Neural progenitor cell (in vitro differentiated cells): ENCODE results near the gene ZFP2. TPM values are rescaled to one million over a fixed set of nuclear protein-coding genes. Genes with fewer than 3 reads are reported as not detected.

Experiments
- DNase-seq: peaks from one replicate; pipeline ENCODE4 v3.0.0-alpha.2; 2016; ENCODE audit warnings: low spot score
- H2AFZ ChIP-seq: fragments of 200-600 bp; sonication (generic); replicated peaks from 2 replicates; pipeline ENCODE4 v1.6.1; 2016; ENCODE audit warnings: antibody characterized with exemption
- H3F3A ChIP-seq: fragments of 200-600 bp; sonication (generic); 2 replicates; pipeline ENCODE4 v1.6.1; 2016; ENCODE audit warnings: antibody characterized with exemption, low read depth
- H3K27ac ChIP-seq: fragments of 200-600 bp; sonication (generic); 2 replicates; pipeline ENCODE4 v1.5.1; 2016; ENCODE audit warnings: mild to moderate bottlenecking
- H3K27me3 ChIP-seq: fragments of 200-600 bp; sonication (generic); 2 replicates; pipeline ENCODE4 v1.6.1; 2016; ENCODE audit warnings: mild to moderate bottlenecking, moderate library complexity
- H3K36me3 ChIP-seq: fragments of 200-600 bp; sonication (generic); 2 replicates; pipeline ENCODE4 v1.5.1; 2016
- H3K4me1 ChIP-seq: fragments of 200-600 bp; sonication (generic); 2 replicates; pipeline ENCODE4 v1.6.1; 2016; ENCODE audit warnings: mixed run types
- H3K4me2 ChIP-seq: fragments of 200-600 bp; sonication (generic); 2 replicates; pipeline ENCODE4 v1.6.1; 2016
- H3K4me3 ChIP-seq: fragments of 200-600 bp; sonication (generic); 2 replicates; pipeline ENCODE4 v1.5.1; 2016
- H3K79me2 ChIP-seq: fragments of 200-600 bp; sonication (generic); 2 replicates; pipeline ENCODE4 v1.6.1; 2016; ENCODE audit warnings: low read depth
- H3K9ac ChIP-seq: fragments of 200-600 bp; sonication (generic); 2 replicates; pipeline ENCODE4 v1.6.1; 2016
- H3K9me3 ChIP-seq: fragments of 200-600 bp; sonication (generic); 2 replicates; pipeline ENCODE4 v1.5.1; 2016; ENCODE audit warnings: low read depth
- H4K20me1 ChIP-seq: fragments of 200-600 bp; sonication (generic); 2 replicates; pipeline ENCODE4 v1.6.1; 2016; ENCODE audit warnings: low read depth
- H3K27ac Mint-ChIP-seq: 3 replicates; pipeline ENCODE4 v1.8.0; 2021; ENCODE audit warnings: mixed read lengths
- H3K27me3 Mint-ChIP-seq: 2 replicates; pipeline ENCODE4 v1.8.0; 2022; ENCODE audit warnings: low read depth, mild to moderate bottlenecking, inconsistent platforms, moderate library complexity, mixed read lengths; ENCODE audit not compliant: insufficient read depth
- H3K36me3 Mint-ChIP-seq: 3 replicates; pipeline ENCODE4 v1.8.0; 2021; ENCODE audit warnings: mixed read lengths
- H3K4me1 Mint-ChIP-seq: 3 replicates; pipeline ENCODE4 v1.8.0; 2021; ENCODE audit warnings: mixed read lengths
- H3K4me3 Mint-ChIP-seq: 3 replicates; pipeline ENCODE4 v1.8.0; 2021; ENCODE audit warnings: mild to moderate bottlenecking, moderate library complexity, mixed read lengths
- H3K9me3 Mint-ChIP-seq: 3 replicates; pipeline ENCODE4 v1.8.0; 2020; ENCODE audit warnings: mixed read lengths
- EZH2 ChIP-seq: fragments of 200-600 bp; sonication (generic); IDR thresholded peaks from 2 replicates; pipeline ENCODE4 v1.6.1; 2017; ENCODE audit warnings: antibody characterized with exemption, mild to moderate bottlenecking, moderate library complexity
- EZH2phosphoT487 ChIP-seq: fragments of 200-600 bp; sonication (generic); IDR thresholded peaks from 2 replicates; pipeline ENCODE4 v1.6.1; 2017; ENCODE audit warnings: antibody characterized with exemption
- total RNA-seq: library from RNA; depleted of rRNA; stranded (reverse); fragments of >200 nt; gene quantifications from 2 replicates; pipeline ENCODE4 v1.2.3, GENCODE V29; 2015; ENCODE audit warnings: low replicate concordance
- TF ChIP-seq, protein P1 (sequence below): fragments of 200-600 bp; sonication (generic); IDR thresholded peaks from 2 replicates; pipeline ENCODE4 v1.5.1; 2017; ENCODE audit warnings: antibody characterized with exemption, mild to moderate bottlenecking

ZFP2 gene
- total RNA-seq, 1 donor from 2014 or later: 14.5 TPM

DNA sequence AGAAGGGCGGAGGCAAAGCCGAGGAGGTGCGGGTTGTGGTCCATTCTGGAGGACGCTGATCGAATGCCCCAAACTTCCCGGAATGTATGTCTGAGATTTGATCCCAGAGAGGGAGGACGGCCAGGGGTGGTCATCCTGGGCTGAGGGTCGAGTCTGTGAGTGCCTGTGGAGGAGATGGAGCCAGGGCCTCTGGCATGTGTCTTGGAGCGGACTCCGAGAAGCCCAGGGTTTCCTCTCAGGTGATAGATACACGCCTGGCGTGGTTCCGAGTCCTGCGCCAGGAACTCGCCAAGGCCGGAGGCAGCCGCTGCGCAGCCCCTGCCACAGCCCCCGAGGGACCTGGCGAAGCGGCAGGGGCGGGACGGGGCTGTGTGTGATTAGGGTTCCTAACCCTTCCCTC lies 45.6 kb downstream of the ZFP2 start:
- no peak overlapping the region for H3K27ac ChIP-seq
- no peaks in the 10 kb centered on the region for H3F3A ChIP-seq
- Mint-ChIP-seq H3K4me3 (no peak overlapping the region), H3K27me3 (peaks cover 2% of the 10 kb centered on the region), H3K27ac (no peak overlapping the region), H3K4me1 (no peaks in the 10 kb centered on the region), H3K36me3 (peaks cover 2% of the 10 kb centered on the region), H3K9me3 (peaks cover 75% of the 10 kb centered on the region)
- H3K79me2 ChIP-seq: no peaks in the 10 kb centered on the region
- H3K9ac ChIP-seq: no peak overlapping the region
- H3K9me3 ChIP-seq: no peaks in the 10 kb centered on the region
- H3K27me3 ChIP-seq: no peaks in the 10 kb centered on the region
- no peaks in the 10 kb centered on the region for H3K4me1 ChIP-seq
- no peaks in the 10 kb centered on the region for H4K20me1 ChIP-seq
- DNase-seq: no peak
- H2AFZ ChIP-seq: no peak overlapping the region
- no peaks in the 10 kb centered on the region for H3K36me3 ChIP-seq
- TF ChIP-seq EZH2phosphoT487 (no peak), EZH2 (no peak)
- TF ChIP-seq, protein P1, sequence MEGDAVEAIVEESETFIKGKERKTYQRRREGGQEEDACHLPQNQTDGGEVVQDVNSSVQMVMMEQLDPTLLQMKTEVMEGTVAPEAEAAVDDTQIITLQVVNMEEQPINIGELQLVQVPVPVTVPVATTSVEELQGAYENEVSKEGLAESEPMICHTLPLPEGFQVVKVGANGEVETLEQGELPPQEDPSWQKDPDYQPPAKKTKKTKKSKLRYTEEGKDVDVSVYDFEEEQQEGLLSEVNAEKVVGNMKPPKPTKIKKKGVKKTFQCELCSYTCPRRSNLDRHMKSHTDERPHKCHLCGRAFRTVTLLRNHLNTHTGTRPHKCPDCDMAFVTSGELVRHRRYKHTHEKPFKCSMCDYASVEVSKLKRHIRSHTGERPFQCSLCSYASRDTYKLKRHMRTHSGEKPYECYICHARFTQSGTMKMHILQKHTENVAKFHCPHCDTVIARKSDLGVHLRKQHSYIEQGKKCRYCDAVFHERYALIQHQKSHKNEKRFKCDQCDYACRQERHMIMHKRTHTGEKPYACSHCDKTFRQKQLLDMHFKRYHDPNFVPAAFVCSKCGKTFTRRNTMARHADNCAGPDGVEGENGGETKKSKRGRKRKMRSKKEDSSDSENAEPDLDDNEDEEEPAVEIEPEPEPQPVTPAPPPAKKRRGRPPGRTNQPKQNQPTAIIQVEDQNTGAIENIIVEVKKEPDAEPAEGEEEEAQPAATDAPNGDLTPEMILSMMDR: no peak
- H3K4me3 ChIP-seq: no peak overlapping the region
- no peak overlapping the region for H3K4me2 ChIP-seq

DNA sequence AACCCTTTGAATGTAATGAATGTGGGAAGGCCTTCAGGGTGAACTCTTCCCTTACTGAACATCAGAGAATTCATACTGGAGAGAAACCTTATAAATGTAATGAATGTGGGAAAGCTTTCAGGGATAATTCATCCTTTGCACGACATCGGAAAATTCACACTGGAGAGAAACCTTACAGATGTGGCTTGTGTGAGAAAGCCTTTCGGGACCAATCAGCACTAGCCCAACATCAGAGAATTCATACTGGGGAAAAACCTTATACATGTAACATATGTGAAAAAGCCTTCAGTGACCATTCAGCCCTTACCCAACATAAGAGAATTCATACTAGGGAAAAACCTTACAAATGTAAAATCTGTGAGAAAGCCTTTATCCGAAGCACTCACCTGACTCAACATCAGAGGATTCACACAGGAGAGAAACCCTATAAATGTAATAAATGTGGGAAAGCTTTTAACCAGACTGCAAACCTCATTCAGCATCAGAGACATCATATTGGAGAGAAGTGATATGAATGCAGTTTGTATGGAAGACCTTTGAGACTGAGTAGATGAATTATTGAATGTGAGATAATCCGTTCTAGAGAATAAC lies 69.8 kb downstream of the ZFP2 start:
- no peaks in the 10 kb centered on the region for H4K20me1 ChIP-seq
- no peak for TF ChIP-seq EZH2
- no peak for TF ChIP-seq EZH2phosphoT487
- peaks cover 3% of the 10 kb centered on the region for H3K36me3 ChIP-seq
- no peaks in the 10 kb centered on the region for H3F3A ChIP-seq
- Mint-ChIP-seq H3K4me3 (no peak overlapping the region), H3K9me3 (peaks cover 73% of the 10 kb centered on the region), H3K27ac (no peak overlapping the region), H3K36me3 (peaks cover 3% of the 10 kb centered on the region), H3K4me1 (no peaks in the 10 kb centered on the region), H3K27me3 (peaks cover 4% of the 10 kb centered on the region)
- DNase-seq: no peak
- H3K9ac ChIP-seq: no peak overlapping the region
- H3K27ac ChIP-seq: no peak overlapping the region
- H3K79me2 ChIP-seq: no peaks in the 10 kb centered on the region
- H2AFZ ChIP-seq: no peak overlapping the region
- H3K4me2 ChIP-seq: no peak overlapping the region
- H3K9me3 ChIP-seq: peaks cover 19% of the 10 kb centered on the region
- no peaks in the 10 kb centered on the region for H3K4me1 ChIP-seq
- H3K4me3 ChIP-seq: no peak overlapping the region
- H3K27me3 ChIP-seq: no peaks in the 10 kb centered on the region

DNA sequence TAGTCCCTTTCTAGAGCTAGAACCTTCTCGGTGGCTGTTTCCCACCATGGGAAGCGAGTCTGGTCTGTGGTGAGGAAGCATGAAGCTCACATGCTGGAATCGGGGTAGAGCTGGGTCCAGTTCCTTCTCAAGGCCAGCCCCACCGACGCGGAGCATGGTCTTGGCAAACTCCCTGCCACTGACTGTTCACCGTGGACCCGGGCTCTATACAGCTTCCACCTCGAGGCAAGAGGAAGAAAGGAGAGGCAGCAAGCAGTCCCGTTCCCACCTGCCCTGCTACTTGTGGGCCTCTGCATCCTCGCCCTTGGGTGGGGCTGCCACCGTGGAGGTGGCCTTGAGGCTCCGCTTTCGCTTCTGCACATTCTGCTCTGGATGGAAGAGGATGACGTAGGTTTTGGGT lies 85.7 kb downstream of the ZFP2 start:
- peaks cover 68% of the 10 kb centered on the region for H3K9me3 Mint-ChIP-seq
- H3K36me3 Mint-ChIP-seq: no peaks in the 10 kb centered on the region
- no peaks in the 10 kb centered on the region for H3K4me1 Mint-ChIP-seq
- H3K27ac Mint-ChIP-seq: no peak overlapping the region
- H2AFZ ChIP-seq: no peak overlapping the region
- no peaks in the 10 kb centered on the region for H4K20me1 ChIP-seq
- no peak overlapping the region for H3K4me2 ChIP-seq
- TF ChIP-seq EZH2phosphoT487 (no peak), EZH2 (no peak)
- TF ChIP-seq, protein P1: no peak
- peaks cover 11% of the 10 kb centered on the region for H3K27me3 Mint-ChIP-seq
- H3K4me3 Mint-ChIP-seq: no peak overlapping the region
- DNase-seq: no peak
- H3K9ac ChIP-seq: no peak overlapping the region
- H3K79me2 ChIP-seq: no peaks in the 10 kb centered on the region
- no peak overlapping the region for H3K4me3 ChIP-seq
- no peak overlapping the region for H3K27ac ChIP-seq
- no peaks in the 10 kb centered on the region for H3K4me1 ChIP-seq
- H3K36me3 ChIP-seq: no peaks in the 10 kb centered on the region
- H3K27me3 ChIP-seq: no peaks in the 10 kb centered on the region
- H3F3A ChIP-seq: no peaks in the 10 kb centered on the region
- peaks cover 7% of the 10 kb centered on the region for H3K9me3 ChIP-seq

Other genes starting within 250 kb of the ZFP2 start
- 22.0 and 32.8 TPM in 2 replicates for gene ZNF354A, start 165.3 kb upstream of the ZFP2 start, total RNA-seq
- 16.3 and 31.3 TPM in 2 replicates for gene ZNF354B, start 36.0 kb upstream of the ZFP2 start, total RNA-seq
- 0.22 TPM in 1 of 2 replicates, not detected in the other for gene ZNF454, start 45.3 kb downstream of the ZFP2 start, total RNA-seq
- gene GRM6, start 99.4 kb downstream of the ZFP2 start, total RNA-seq: not detected in 2 replicates
- 10.4 and 10.6 TPM in 2 replicates for gene ZNF879, start 127.9 kb downstream of the ZFP2 start, total RNA-seq
- gene ZNF354C, start 164.5 kb downstream of the ZFP2 start, total RNA-seq: 19.3 and 29.8 TPM in 2 replicates